ENCODE measurements around the gene AASDH.

GRCh38 chr4:56427179-56427578 is 39.9 kb upstream of the AASDH start:
- no peak for TF ChIP-seq TAF1 (IDR thresholded peaks at IDR 0.05; ENCODE audit: low read depth, low read length)
- no peak for TF ChIP-seq POU2F2 (IDR thresholded peaks at IDR 0.05; ENCODE audit: low read depth, low read length)
- TF ChIP-seq PAX5 (IDR thresholded peaks at IDR 0.05; ENCODE audit: insufficient read depth, low read length, severe bottlenecking): no peak
- no peak for TF ChIP-seq POLR2AphosphoS5 (IDR thresholded peaks at IDR 0.05; ENCODE audit: low read depth, low read length)
- TF ChIP-seq POLR2A (IDR thresholded peaks at IDR 0.05; ENCODE audit: low read depth, low read length): no peak
- no peak for TF ChIP-seq SPI1 (IDR thresholded peaks at IDR 0.05; ENCODE audit: low read depth, low read length)

Measured in GM12891 (cell line).